SK-N-MC (cell line): Measurements from ENCODE around the gene DLST.
A peak's percentile ranks its signal among the peaks of the same experiment; 100 is the strongest.

ENCODE experiments used
- DNase-seq: peaks from one replicate; pipeline ENCODE4 v3.0.0-alpha.2; 2011; ENCODE audit warnings: low read depth, low spot score
- H3K27ac ChIP-seq: fragments of 200-600 bp; sonication (generic); 2 replicates; pipeline ENCODE4 v1.5.1; 2016; ENCODE audit warnings: mixed run types
- H3K36me3 ChIP-seq: fragments of 200-600 bp; sonication (generic); 2 replicates; pipeline ENCODE4 v1.6.1; 2017; ENCODE audit warnings: antibody characterized with exemption, low read length, mixed read lengths; ENCODE audit not compliant: insufficient read depth
- H3K4me3 ChIP-seq: fragments of 200-600 bp; sonication (generic); 2 replicates; pipeline ENCODE4 v1.5.1; 2016
- H3K9ac ChIP-seq: fragments of 200-600 bp; sonication (generic); 2 replicates; pipeline ENCODE4 v1.8.0; 2017; ENCODE audit warnings: mixed run types, mixed read lengths; ENCODE audit not compliant: insufficient read length
- H3K9me3 ChIP-seq: fragments of 200-600 bp; sonication (generic); 2 replicates; pipeline ENCODE4 v1.6.1; 2017; ENCODE audit warnings: low read depth, mild to moderate bottlenecking, antibody characterized with exemption, low read length, moderate library complexity, mixed read lengths
- EZH2 ChIP-seq: fragments of 200-600 bp; sonication (generic); IDR thresholded peaks from one replicate; pipeline ENCODE4 v1.6.1; 2017; ENCODE audit warnings: antibody characterized with exemption
- FOXP2 ChIP-seq: optimal IDR thresholded peaks from 2 replicates; pipeline ENCODE3; 2011; ENCODE audit warnings: mild to moderate bottlenecking, moderate library complexity; ENCODE audit not compliant: insufficient read depth; ENCODE audit errors: extremely low read length, control extremely low read depth
- POLR2AphosphoS5 ChIP-seq: IDR thresholded peaks from 2 replicates; pipeline ENCODE4 v1.6.1; 2012; ENCODE audit warnings: mild to moderate bottlenecking, low read depth, low read length, borderline replicate concordance

Gene DLST

GRCh38 chr14:74882103-74882920 is 596 bp downstream of the DLST start:
- no peak for DNase-seq
- TF ChIP-seq EZH2 (no peak), POLR2AphosphoS5 (no peak), FOXP2 (no peak)
- H3K4me3 ChIP-seq = peak overlapping the region; percentile 96
- H3K9me3 ChIP-seq = no peaks in the 10 kb centered on the region
- 0 out of 2 replicates have a peak overlapping the region, but pooled peaks have one; percentile 62 for H3K27ac ChIP-seq
- H3K9ac ChIP-seq = peak overlapping the region; percentile 97
- peaks cover 34% of the 10 kb centered on the region for H3K36me3 ChIP-seq

- Histone ChIP-seq H3K36me3 (peaks cover 63% of the 10 kb centered on the region), H3K27ac (peak overlapping the region; percentile 13; the same call in 1 of the 2 replicates)
- no peak for TF ChIP-seq FOXP2
- TF ChIP-seq POLR2AphosphoS5 = no peak
- no peak for TF ChIP-seq EZH2
Observed at GRCh38 chr14:74886001-74886400, 4.3 kb downstream of the DLST start.

GRCh38 chr14:74888164-74889158 is 6.7 kb downstream of the DLST start:
- H3K27ac ChIP-seq = no peak overlapping the region
- TF ChIP-seq POLR2AphosphoS5 (no peak), FOXP2 (no peak), EZH2 (no peak)
- no peak overlapping the region for H3K9ac ChIP-seq
- no peaks in the 10 kb centered on the region for H3K9me3 ChIP-seq
- H3K36me3 ChIP-seq = peaks cover 86% of the 10 kb centered on the region
- no peak overlapping the region for H3K4me3 ChIP-seq
- no peak for DNase-seq

More at GRCh38 chr14:74886001-74886400, 4.3 kb downstream of the DLST start:
- no peak for DNase-seq
- no peak overlapping the region for H3K9ac ChIP-seq
- no peaks in the 10 kb centered on the region for H3K9me3 ChIP-seq
- no peak overlapping the region for H3K4me3 ChIP-seq

GRCh38 chr14:74890262-74890661 is 8.5 kb downstream of the DLST start:
- no peak overlapping the region for H3K9ac ChIP-seq
- DNase-seq = no peak
- H3K27ac ChIP-seq = no peak overlapping the region
- TF ChIP-seq EZH2 (no peak), POLR2AphosphoS5 (no peak), FOXP2 (no peak)
- H3K4me3 ChIP-seq = no peak overlapping the region
- H3K36me3 ChIP-seq = peaks cover 84% of the 10 kb centered on the region
- H3K9me3 ChIP-seq = no peaks in the 10 kb centered on the region

- peaks cover 85% of the 10 kb centered on the region for H3K36me3 ChIP-seq
- no peak for DNase-seq
- H3K9ac ChIP-seq = no peak overlapping the region
- H3K27ac ChIP-seq = no peak overlapping the region
- H3K9me3 ChIP-seq = no peaks in the 10 kb centered on the region
- H3K4me3 ChIP-seq = no peak overlapping the region
- TF ChIP-seq FOXP2 (no peak), EZH2 (no peak)
Observed at GRCh38 chr14:74891870-74892269, 10.2 kb downstream of the DLST start.

GRCh38 chr14:74892745-74893144 is 11.0 kb downstream of the DLST start:
- Histone ChIP-seq H3K36me3 (peaks cover 94% of the 10 kb centered on the region), H3K4me3 (no peak overlapping the region), H3K27ac (no peak overlapping the region), H3K9ac (no peak overlapping the region), H3K9me3 (no peaks in the 10 kb centered on the region)
- no peak for DNase-seq
- TF ChIP-seq EZH2 (no peak), POLR2AphosphoS5 (no peak), FOXP2 (no peak)

- no peak for TF ChIP-seq EZH2
- no peak for TF ChIP-seq POLR2AphosphoS5
- no peak for TF ChIP-seq FOXP2
- Histone ChIP-seq H3K9me3 (no peaks in the 10 kb centered on the region), H3K9ac (no peak overlapping the region), H3K27ac (no peak overlapping the region), H3K36me3 (peaks cover 95% of the 10 kb centered on the region), H3K4me3 (no peak overlapping the region)
- DNase-seq = no peak
Observed at GRCh38 chr14:74893614-74894091, 11.9 kb downstream of the DLST start.

- H3K36me3 ChIP-seq = peaks cover 97% of the 10 kb centered on the region
- no peak for DNase-seq
- no peak overlapping the region for H3K27ac ChIP-seq
- no peak for TF ChIP-seq FOXP2
- TF ChIP-seq EZH2 = no peak
- no peak for TF ChIP-seq POLR2AphosphoS5
- no peaks in the 10 kb centered on the region for H3K9me3 ChIP-seq
- H3K4me3 ChIP-seq = no peak overlapping the region
- no peak overlapping the region for H3K9ac ChIP-seq
Observed at GRCh38 chr14:74896400-74896799, 14.7 kb downstream of the DLST start.
